Neuron (in vitro differentiated cells): ENCODE data around the gene ZNF766.
A peak's percentile ranks its signal among the peaks of the same experiment; 100 is the strongest.

ENCODE experiments used
- H2AFZ ChIP-seq: one replicate; pipeline ENCODE4 v1.6.1; 2013; ENCODE audit warnings: low read depth, mild to moderate bottlenecking, inconsistent platforms, low read length, moderate library complexity
- H3K27me3 ChIP-seq: one replicate; pipeline ENCODE4 v1.6.1; 2013; ENCODE audit warnings: low read length; ENCODE audit not compliant: insufficient read depth
- H3K36me3 ChIP-seq: one replicate; pipeline ENCODE4 v1.6.1; 2013; ENCODE audit warnings: low read length; ENCODE audit not compliant: insufficient read depth
- H3K4me1 ChIP-seq: one replicate; pipeline ENCODE4 v1.6.1; 2013; ENCODE audit warnings: low read length; ENCODE audit not compliant: insufficient read depth
- H3K4me3 ChIP-seq: 2 replicates; pipeline ENCODE4 v1.5.1; 2013; ENCODE audit warnings: mild to moderate bottlenecking, low read length, moderate library complexity
- H3K9me3 ChIP-seq: one replicate; pipeline ENCODE4 v1.6.1; 2013; ENCODE audit warnings: low read length

ZNF766 gene

GRCh38 chr19:52269338-52270261 is at the start of gene ZNF766:
Gene ZNF766, plus strand, starts transcription at chr19:52269587. Its CDS starts 27 bp downstream, at chr19:52269614.
- Histone ChIP-seq H3K4me3 (peak within 1 kb of the TSS; percentile 92), H3K9me3 (peaks cover 28% of the 10 kb centered on the region), H3K36me3 (peaks cover 29% of the 10 kb centered on the region), H2AFZ (peak within 1 kb of the TSS; percentile 60), H3K27me3 (no peaks in the 10 kb centered on the region), H3K4me1 (peaks cover 5% of the 10 kb centered on the region)

- peaks cover 94% of the 10 kb centered on the region for H3K36me3 ChIP-seq
- H3K4me1 ChIP-seq = no peaks in the 10 kb centered on the region
- no peak overlapping the region for H2AFZ ChIP-seq
- H3K9me3 ChIP-seq = peaks cover 10% of the 10 kb centered on the region
- H3K27me3 ChIP-seq = no peaks in the 10 kb centered on the region
- H3K4me3 ChIP-seq = no peak overlapping the region
Measured at GRCh38 chr19:52219611-52220010, 49.8 kb upstream of the ZNF766 start.

GRCh38 chr19:52221031-52221430 is 48.4 kb upstream of the ZNF766 start:
- Histone ChIP-seq H3K4me1 (no peaks in the 10 kb centered on the region), H3K36me3 (peaks cover 95% of the 10 kb centered on the region), H2AFZ (no peak overlapping the region), H3K9me3 (peaks cover 8% of the 10 kb centered on the region), H3K27me3 (no peaks in the 10 kb centered on the region), H3K4me3 (no peak overlapping the region)

GRCh38 chr19:52221831-52222375 is 47.5 kb upstream of the ZNF766 start:
- Histone ChIP-seq H3K4me3 (no peak overlapping the region), H2AFZ (no peak overlapping the region), H3K4me1 (no peaks in the 10 kb centered on the region), H3K27me3 (no peaks in the 10 kb centered on the region), H3K36me3 (peaks cover 97% of the 10 kb centered on the region), H3K9me3 (peaks cover 8% of the 10 kb centered on the region)

- Histone ChIP-seq H2AFZ (no peak overlapping the region), H3K9me3 (peaks cover 6% of the 10 kb centered on the region), H3K4me3 (no peak overlapping the region), H3K4me1 (no peaks in the 10 kb centered on the region), H3K27me3 (no peaks in the 10 kb centered on the region), H3K36me3 (peaks cover 92% of the 10 kb centered on the region)
Measured at GRCh38 chr19:52224211-52224610, 45.2 kb upstream of the ZNF766 start.

GRCh38 chr19:52226652-52227051 is 42.7 kb upstream of the ZNF766 start:
- H3K4me1 ChIP-seq = no peaks in the 10 kb centered on the region
- H3K27me3 ChIP-seq = no peaks in the 10 kb centered on the region
- no peak overlapping the region for H2AFZ ChIP-seq
- H3K9me3 ChIP-seq = peaks cover 6% of the 10 kb centered on the region
- H3K36me3 ChIP-seq = peaks cover 75% of the 10 kb centered on the region
- no peak overlapping the region for H3K4me3 ChIP-seq

- H2AFZ ChIP-seq = no peak overlapping the region
- H3K4me3 ChIP-seq = no peak overlapping the region
- H3K9me3 ChIP-seq = peaks cover 3% of the 10 kb centered on the region
- H3K27me3 ChIP-seq = no peaks in the 10 kb centered on the region
- no peaks in the 10 kb centered on the region for H3K4me1 ChIP-seq
- peaks cover 67% of the 10 kb centered on the region for H3K36me3 ChIP-seq
Measured at GRCh38 chr19:52227196-52227940, 42.0 kb upstream of the ZNF766 start.

GRCh38 chr19:52227980-52228379 is 41.4 kb upstream of the ZNF766 start:
- Histone ChIP-seq H3K9me3 (peaks cover 3% of the 10 kb centered on the region), H3K4me1 (no peaks in the 10 kb centered on the region), H3K27me3 (no peaks in the 10 kb centered on the region), H2AFZ (no peak overlapping the region), H3K36me3 (peaks cover 63% of the 10 kb centered on the region), H3K4me3 (no peak overlapping the region)

- H3K36me3 ChIP-seq = peaks cover 47% of the 10 kb centered on the region
- H3K4me3 ChIP-seq = no peak overlapping the region
- no peaks in the 10 kb centered on the region for H3K27me3 ChIP-seq
- H3K4me1 ChIP-seq = no peaks in the 10 kb centered on the region
- H3K9me3 ChIP-seq = no peaks in the 10 kb centered on the region
- no peak overlapping the region for H2AFZ ChIP-seq
Measured at GRCh38 chr19:52229524-52229923, 39.9 kb upstream of the ZNF766 start.

GRCh38 chr19:52230685-52231084 is 38.7 kb upstream of the ZNF766 start:
- peaks cover 36% of the 10 kb centered on the region for H3K36me3 ChIP-seq
- no peaks in the 10 kb centered on the region for H3K27me3 ChIP-seq
- no peaks in the 10 kb centered on the region for H3K4me1 ChIP-seq
- H3K4me3 ChIP-seq = no peak overlapping the region
- no peak overlapping the region for H2AFZ ChIP-seq
- H3K9me3 ChIP-seq = no peaks in the 10 kb centered on the region

GRCh38 chr19:52231154-52231910 is 38.1 kb upstream of the ZNF766 start:
- Histone ChIP-seq H2AFZ (no peak overlapping the region), H3K9me3 (no peaks in the 10 kb centered on the region), H3K4me3 (no peak overlapping the region), H3K4me1 (no peaks in the 10 kb centered on the region), H3K27me3 (no peaks in the 10 kb centered on the region), H3K36me3 (peaks cover 30% of the 10 kb centered on the region)

- H3K9me3 ChIP-seq = no peaks in the 10 kb centered on the region
- no peak overlapping the region for H2AFZ ChIP-seq
- peaks cover 7% of the 10 kb centered on the region for H3K36me3 ChIP-seq
- H3K4me3 ChIP-seq = no peak overlapping the region
- no peaks in the 10 kb centered on the region for H3K4me1 ChIP-seq
- no peaks in the 10 kb centered on the region for H3K27me3 ChIP-seq
Measured at GRCh38 chr19:52234406-52234805, 35.0 kb upstream of the ZNF766 start.
